Right lobe of liver (tissue), 6 donors: ENCODE measurements around the gene ASTL. TPM values are rescaled to one million over a fixed set of nuclear protein-coding genes. Genes with fewer than 3 reads are reported as not detected.

ENCODE experiments used
- ATAC-seq, 4 donors: fragments of 200-7000 bp; cut with Tn5 transposase; one replicate each; pipeline ENCODE4 v1.9.1; 2020; ENCODE audit warnings: mild to moderate bottlenecking in 4 of 4, moderate library complexity in 4 of 4
- DNase-seq, 3 donors: peaks; one replicate each; pipeline ENCODE4 v3.0.0-alpha.2; 2020
- H3K27ac ChIP-seq, 3 donors: fragments of 200-600 bp; one replicate each; pipeline ENCODE4 v1.8.0; 2022
- H3K27me3 ChIP-seq, 2 donors: fragments of 200-600 bp; one replicate each; pipeline ENCODE4 v1.8.0; 2022
- H3K36me3 ChIP-seq, 4 donors: fragments of 200-600 bp; sonication (generic) in 1 of 4; one replicate each; pipeline versions ENCODE4 v1.5.1 to v1.8.0; 2017 to 2022; ENCODE audit warnings: control low read depth in 1 of 4
- H3K4me1 ChIP-seq, 4 donors: fragments of 200-600 bp; sonication (generic) in 1 of 4; one replicate each; pipeline versions ENCODE4 v1.5.1 to v1.8.0; 2017 to 2022; ENCODE audit warnings: control low read depth in 1 of 4
- H3K4me3 ChIP-seq, 3 donors: fragments of 200-600 bp; one replicate each; pipeline ENCODE4 v1.8.0; 2022
- H3K9me3 ChIP-seq, 4 donors: fragments of 200-600 bp; sonication (generic) in 1 of 4; one replicate each; pipeline versions ENCODE4 v1.5.1 to v1.8.0; 2017 to 2022; ENCODE audit warnings: control low read depth in 1 of 4
- POLR2A ChIP-seq: fragments of 450-650 bp; IDR thresholded peaks from one replicate; pipeline ENCODE4 v1.6.1; 2017; ENCODE audit warnings: antibody characterized with exemption, mild to moderate bottlenecking
- WGBS: methylation state at CpG from one replicate; pipeline ENCODE4 v1.1.6; 2018; ENCODE audit warnings: low coverage, low lambda C conversion rate; ENCODE audit not compliant: insufficient coverage; ENCODE audit errors: missing lambda C conversion rate; 5-methylcytosine and 5-hydroxymethylcytosine counted together
- intact Hi-C, 2 donors: fragments of 100-400 bp; cut with DNase I; formaldehyde crosslinking; loops; one replicate each; pipeline versions ENCODE4 v1.11.2 to v1.14.1; 2022
- total RNA-seq, 6 experiments: library from RNA; depleted of rRNA in 2 of 6; stranded (reverse); fragments of >200 nt in 2 of 6; fragmentation: NEBNext Ultra II Directional in 3 of 6; extraction: Animal tissue kit (Norgen Biotek cat#: 25700) in 3 of 6; gene quantifications; one replicate each; pipeline versions ENCODE4 v1.1.0 to v1.2.4, GENCODE V29; 2016 to 2023
- TF ChIP-seq, protein P1 (sequence below), 4 donors: fragments of 200-600 bp in 3 of 4; fragments of 450-650 bp in 1 of 4; IDR thresholded peaks; one replicate each; pipeline versions ENCODE4 v1.5.1 to v1.8.0; 2016 to 2022; ENCODE audit warnings: antibody characterized with exemption in 4 of 4, mild to moderate bottlenecking in 2 of 4
- donor health status: DM: no; HTN: yes; CAD: no.
- donor health status: DM: no; HTN: no; CAD: no.
- donor health status: DM: no; HTN: no; CAD: no.
- donor health status: DM: no; HTN: yes; CAD: no.
- donor health status: DM: no; HTN: yes; CAD: no.

The ASTL gene
- total RNA-seq, 6 experiments from 2014 or later, result not detected

DNA sequence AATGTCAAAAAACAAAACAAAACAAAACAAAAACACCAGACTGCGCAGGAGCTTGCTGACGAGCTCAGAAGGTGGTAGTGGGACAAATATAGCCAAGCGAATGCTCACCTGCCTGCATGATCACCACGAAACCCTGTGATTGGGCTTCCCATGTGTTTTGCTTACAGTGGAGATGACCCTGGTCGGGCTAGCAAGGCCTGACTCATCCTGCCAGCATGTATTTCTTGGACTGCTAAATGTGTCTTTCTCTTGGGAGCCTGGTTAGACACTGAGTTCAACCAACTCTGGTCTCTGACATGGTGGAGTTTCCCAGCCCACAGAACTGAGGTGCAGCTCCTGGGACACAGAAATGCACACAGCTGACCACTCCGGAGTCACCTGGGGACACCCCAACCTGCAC lies 37.6 kb upstream of the ASTL start:
- 71% methylated on average over 5 of the region's 6 CpGs for WGBS
- no peaks in the 10 kb centered on the region for H3K4me1 ChIP-seq
- no peak overlapping the region for H3K27ac ChIP-seq
- ATAC-seq (no peak), DNase-seq (no peak)
- no peak overlapping the region for H3K4me3 ChIP-seq
- no peaks in the 10 kb centered on the region for H3K27me3 ChIP-seq
- TF ChIP-seq POLR2A, result no peak
- intact Hi-C loops, result no loop called here
- H3K36me3 ChIP-seq, result no peaks in the 10 kb centered on the region
- no peaks in the 10 kb centered on the region for H3K9me3 ChIP-seq

DNA sequence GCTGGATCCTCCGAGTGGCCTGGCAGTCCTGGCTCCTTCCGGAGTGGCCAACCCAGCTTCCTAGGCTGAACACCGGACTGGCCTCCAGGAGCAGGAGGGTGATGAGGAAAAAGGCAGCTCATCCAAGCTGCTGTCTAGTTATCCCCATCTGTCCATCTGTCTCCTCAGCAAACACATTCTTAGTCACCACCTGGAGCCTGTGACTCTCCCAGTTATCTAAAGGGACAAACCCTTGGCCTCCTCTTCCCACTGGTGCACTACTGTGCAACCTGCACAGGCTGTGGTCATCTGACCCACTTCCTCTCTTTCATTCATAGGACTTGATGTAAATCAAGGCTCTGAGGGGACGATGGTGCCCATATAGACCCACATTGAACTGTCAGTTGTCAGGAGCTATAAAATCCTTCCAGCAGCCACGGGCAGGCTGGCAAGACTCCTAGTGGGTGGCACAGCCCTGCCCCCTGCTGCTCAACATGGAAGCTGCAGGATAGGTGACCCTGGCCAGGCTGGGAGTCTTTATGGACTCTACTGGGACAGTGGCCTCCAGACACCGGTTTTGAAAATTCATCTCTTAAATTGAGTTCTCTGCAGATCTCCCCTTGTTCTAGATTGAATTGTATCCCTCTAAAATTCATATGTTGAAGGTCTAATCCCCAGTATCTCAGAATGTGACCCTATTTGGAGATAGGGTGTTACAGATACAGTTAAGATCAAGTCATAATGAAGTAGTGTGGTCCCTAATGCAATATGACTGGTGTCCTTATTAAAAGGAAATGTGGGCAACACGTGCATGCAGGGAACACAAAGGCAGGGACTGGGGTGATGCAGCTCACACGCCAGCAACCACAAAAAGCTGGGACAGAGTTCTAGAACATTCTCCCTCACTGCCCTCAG lies 36.2 kb upstream of the ASTL start:
- H3K9me3 ChIP-seq, result no peaks in the 10 kb centered on the region
- no peak overlapping the region for H3K27ac ChIP-seq
- ATAC-seq (peak; percentile 98 to 100 (median 100)), DNase-seq (peak; percentile 77 to 80 (median 78))
- intact Hi-C loops, result no loop called here
- no peaks in the 10 kb centered on the region for H3K4me1 ChIP-seq
- H3K4me3 ChIP-seq, result no peak overlapping the region
- WGBS, result 30% methylated on average over 3 of the region's 8 CpGs
- H3K36me3 ChIP-seq, result no peaks in the 10 kb centered on the region
- no peaks in the 10 kb centered on the region for H3K27me3 ChIP-seq
- TF ChIP-seq, protein P1, sequence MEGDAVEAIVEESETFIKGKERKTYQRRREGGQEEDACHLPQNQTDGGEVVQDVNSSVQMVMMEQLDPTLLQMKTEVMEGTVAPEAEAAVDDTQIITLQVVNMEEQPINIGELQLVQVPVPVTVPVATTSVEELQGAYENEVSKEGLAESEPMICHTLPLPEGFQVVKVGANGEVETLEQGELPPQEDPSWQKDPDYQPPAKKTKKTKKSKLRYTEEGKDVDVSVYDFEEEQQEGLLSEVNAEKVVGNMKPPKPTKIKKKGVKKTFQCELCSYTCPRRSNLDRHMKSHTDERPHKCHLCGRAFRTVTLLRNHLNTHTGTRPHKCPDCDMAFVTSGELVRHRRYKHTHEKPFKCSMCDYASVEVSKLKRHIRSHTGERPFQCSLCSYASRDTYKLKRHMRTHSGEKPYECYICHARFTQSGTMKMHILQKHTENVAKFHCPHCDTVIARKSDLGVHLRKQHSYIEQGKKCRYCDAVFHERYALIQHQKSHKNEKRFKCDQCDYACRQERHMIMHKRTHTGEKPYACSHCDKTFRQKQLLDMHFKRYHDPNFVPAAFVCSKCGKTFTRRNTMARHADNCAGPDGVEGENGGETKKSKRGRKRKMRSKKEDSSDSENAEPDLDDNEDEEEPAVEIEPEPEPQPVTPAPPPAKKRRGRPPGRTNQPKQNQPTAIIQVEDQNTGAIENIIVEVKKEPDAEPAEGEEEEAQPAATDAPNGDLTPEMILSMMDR (IDR thresholded peaks at IDR 0.05), result peak; percentile 86 to 97 (median 94)
- no peak for TF ChIP-seq POLR2A

DNA sequence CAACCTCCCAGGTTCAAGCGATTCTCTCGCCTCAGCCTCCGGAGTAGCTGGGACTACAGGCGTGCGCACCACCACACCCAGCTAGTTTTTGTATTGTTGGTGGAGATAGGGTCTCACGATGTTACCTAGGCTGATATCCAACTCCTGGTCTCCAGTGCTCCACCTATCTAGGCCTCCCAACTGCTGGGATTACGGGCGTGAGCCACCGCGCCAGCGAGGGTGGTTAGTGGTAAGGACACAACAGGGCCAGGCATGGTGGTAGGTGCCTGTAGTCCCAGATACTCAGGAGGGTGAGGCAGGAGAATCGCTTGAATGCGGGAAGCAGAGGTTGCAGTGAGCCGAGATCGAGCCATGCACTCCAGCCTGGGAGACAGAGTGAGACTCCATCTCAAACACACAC lies 33.5 kb upstream of the ASTL start:
- intact Hi-C loops, result no loop called here
- WGBS, result 89% methylated on average over 10 of the region's 15 CpGs
- H3K27me3 ChIP-seq, result no peaks in the 10 kb centered on the region
- DNase-seq, result no peak
- no peak overlapping the region for H3K27ac ChIP-seq
- no peaks in the 10 kb centered on the region for H3K36me3 ChIP-seq
- TF ChIP-seq, protein P1 (IDR thresholded peaks at IDR 0.05), result no peak
- no peak for TF ChIP-seq POLR2A
- ATAC-seq, result no peak
- H3K9me3 ChIP-seq, result no peaks in the 10 kb centered on the region
- no peaks in the 10 kb centered on the region for H3K4me1 ChIP-seq
- no peak overlapping the region for H3K4me3 ChIP-seq

DNA sequence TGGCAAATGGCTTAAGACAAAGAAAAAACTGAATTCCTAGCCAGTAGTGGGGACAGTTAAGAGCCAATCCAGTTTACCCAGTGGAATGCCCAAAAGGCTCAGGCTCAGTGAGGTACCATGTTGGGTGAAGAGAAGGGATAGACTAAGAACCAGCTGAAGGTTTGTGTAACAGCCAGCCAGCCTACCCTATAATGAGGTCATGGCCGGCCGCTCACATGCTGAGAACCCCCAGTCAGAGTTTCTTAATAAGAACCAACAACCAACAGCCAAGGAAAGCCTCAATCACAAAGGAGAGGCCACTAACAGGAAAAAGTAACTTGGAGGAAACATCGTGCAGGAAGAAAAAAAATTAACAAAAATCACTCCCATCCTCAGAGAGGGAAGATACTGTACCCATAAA lies 32.3 kb upstream of the ASTL start:
- no peaks in the 10 kb centered on the region for H3K9me3 ChIP-seq
- H3K27me3 ChIP-seq, result no peaks in the 10 kb centered on the region
- intact Hi-C loops, result no loop called here
- TF ChIP-seq POLR2A, result no peak
- TF ChIP-seq, protein P1 (IDR thresholded peaks at IDR 0.05), result no peak
- no peak for ATAC-seq
- H3K36me3 ChIP-seq, result no peaks in the 10 kb centered on the region
- no peak overlapping the region for H3K27ac ChIP-seq
- 94% methylated on average over 3 of the region's 3 CpGs for WGBS
- no peaks in the 10 kb centered on the region for H3K4me1 ChIP-seq
- H3K4me3 ChIP-seq, result no peak overlapping the region
- no peak for DNase-seq

DNA sequence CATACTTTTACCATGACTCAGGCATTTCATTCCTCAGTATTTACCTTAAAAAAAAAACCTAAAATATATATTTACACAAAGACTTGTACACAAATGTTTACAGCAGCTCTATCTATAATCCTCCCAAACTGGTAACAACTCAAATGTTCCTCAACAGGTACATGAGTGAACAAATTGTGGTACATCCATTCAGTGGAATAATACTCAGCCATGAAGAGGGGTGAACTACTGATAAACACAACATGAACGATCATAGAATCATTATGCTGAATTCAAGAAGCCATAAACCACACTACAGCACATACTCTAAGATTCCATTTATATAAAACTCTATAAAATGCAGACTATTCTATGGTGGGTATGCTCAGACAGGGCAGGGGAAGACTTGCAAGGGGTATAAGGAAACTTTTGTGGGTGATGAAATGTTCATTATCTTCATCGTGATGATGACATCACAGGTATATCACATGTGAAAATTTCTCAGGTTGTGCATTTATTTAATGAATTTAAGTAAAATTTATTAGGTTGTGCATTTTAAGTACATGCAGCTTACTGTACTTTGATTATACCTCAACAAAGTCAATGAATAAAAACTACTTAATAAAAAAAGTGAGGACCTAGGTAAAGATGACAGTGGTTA lies 31.7 kb upstream of the ASTL start:
- WGBS, result 57% methylated on average over 2 of the region's 2 CpGs
- TF ChIP-seq, protein P1 (IDR thresholded peaks at IDR 0.05), result no peak
- no peak for TF ChIP-seq POLR2A
- DNase-seq (no peak), ATAC-seq (no peak)
- no peak overlapping the region for H3K27ac ChIP-seq
- no peak overlapping the region for H3K4me3 ChIP-seq
- H3K4me1 ChIP-seq, result no peaks in the 10 kb centered on the region
- no peaks in the 10 kb centered on the region for H3K27me3 ChIP-seq
- H3K36me3 ChIP-seq, result no peaks in the 10 kb centered on the region
- no peaks in the 10 kb centered on the region for H3K9me3 ChIP-seq
- intact Hi-C loops, result no loop called here
